Effector memory CD4-positive, alpha-beta T cell (primary cell): ENCODE results near the gene SGSM1.

ENCODE experiments used
- DNase-seq, 3 donors: peaks; one replicate each; pipeline ENCODE4 v3.0.0-alpha.2; 2020
- H3K27ac ChIP-seq: 2 replicates; pipeline ENCODE4 v1.7.0; 2013; ENCODE audit warnings: mild to moderate bottlenecking, low read length, moderate library complexity; ENCODE audit not compliant: insufficient read depth, poor library complexity, severe bottlenecking
- H3K27me3 ChIP-seq: replicated peaks from 2 replicates; pipeline ENCODE4 v1.7.0; 2013; ENCODE audit warnings: mild to moderate bottlenecking, low read length; ENCODE audit not compliant: insufficient read depth, control insufficient read depth, poor library complexity, severe bottlenecking
- H3K36me3 ChIP-seq: 2 replicates; pipeline ENCODE4 v1.7.0; 2013; ENCODE audit warnings: mild to moderate bottlenecking, low read length, moderate library complexity; ENCODE audit not compliant: control insufficient read depth, insufficient read depth
- H3K4me1 ChIP-seq: 2 replicates; pipeline ENCODE4 v1.7.0; 2013; ENCODE audit warnings: low read length, mild to moderate bottlenecking; ENCODE audit not compliant: control insufficient read depth, insufficient read depth, poor library complexity, severe bottlenecking
- H3K4me3 ChIP-seq: 2 replicates; pipeline ENCODE4 v1.7.0; 2013; ENCODE audit warnings: low read length, low read depth, mild to moderate bottlenecking; ENCODE audit not compliant: insufficient read depth, poor library complexity, severe bottlenecking
- H3K9me3 ChIP-seq: 2 replicates; pipeline ENCODE4 v1.7.0; 2013; ENCODE audit warnings: mild to moderate bottlenecking, low read length, moderate library complexity; ENCODE audit not compliant: control insufficient read depth

SGSM1 gene

DNA sequence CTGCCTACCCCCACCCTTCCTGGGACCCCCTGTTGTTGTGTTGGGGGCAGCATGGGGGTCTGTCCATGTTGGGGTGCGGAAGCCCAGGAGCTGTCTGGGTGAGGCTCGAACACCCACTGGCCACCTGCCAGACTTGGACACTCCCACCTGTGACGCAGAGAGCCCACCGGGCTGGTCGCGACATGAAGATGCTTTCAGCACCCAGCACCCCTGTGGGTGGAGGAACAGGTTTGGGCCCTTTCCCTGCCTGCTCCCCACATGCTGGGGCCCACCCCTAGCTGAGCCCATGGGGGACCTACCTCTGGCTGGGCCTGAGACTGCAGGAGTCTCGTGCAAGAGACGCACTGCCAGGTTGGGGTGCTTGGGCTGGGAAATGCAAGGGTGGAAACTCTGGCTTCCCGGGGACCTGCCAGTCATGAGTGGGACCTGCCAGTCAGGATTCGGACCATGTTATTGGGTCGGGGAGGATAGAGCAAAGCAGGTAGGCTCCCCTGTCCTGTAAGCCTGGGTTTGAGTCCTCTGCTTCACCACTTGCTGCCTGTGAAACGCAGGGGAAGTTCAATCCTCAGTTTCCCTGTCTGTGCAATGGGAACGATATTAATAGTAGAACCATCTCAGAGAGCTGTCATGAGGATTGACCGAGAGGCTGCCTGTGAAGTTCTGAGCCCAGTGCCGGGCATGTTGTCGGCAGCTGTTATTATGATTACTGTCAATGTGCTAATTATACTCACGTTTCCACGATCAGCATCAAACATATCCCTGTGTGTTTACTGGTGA is 170.6 kb downstream of the SGSM1 start:
- no peak for DNase-seq
- H3K27me3 ChIP-seq = no peaks in the 10 kb centered on the region
- no peak overlapping the region for H3K27ac ChIP-seq
- H3K9me3 ChIP-seq = no peaks in the 10 kb centered on the region
- H3K4me1 ChIP-seq = no peaks in the 10 kb centered on the region
- H3K36me3 ChIP-seq = no peaks in the 10 kb centered on the region
- H3K4me3 ChIP-seq = no peak overlapping the region
